Fibroblast of pulmonary artery (primary cell): ENCODE data around the gene NAA11.

Source experiments
- DNase-seq: peaks from one replicate; pipeline ENCODE4 v3.0.0-alpha.2; 2010; ENCODE audit warnings: low read depth
- H3K4me3 ChIP-seq: replicated peaks from 2 replicates; pipeline ENCODE4 v1.5.1; 2011; ENCODE audit warnings: low read depth, mild to moderate bottlenecking, control low read depth, low read length, moderate library complexity
- CTCF ChIP-seq: IDR thresholded peaks from 2 replicates; pipeline ENCODE4 v1.5.1; 2011; ENCODE audit warnings: mild to moderate bottlenecking, control low read depth, low read length, inconsistent platforms; ENCODE audit errors: missing control alignments

Gene NAA11

GRCh38 chr4:79272761-79273160 lies 53.1 kb downstream of the NAA11 start:
- no peak overlapping the region for H3K4me3 ChIP-seq
- DNase-seq: no peak
- no peak for TF ChIP-seq CTCF

GRCh38 chr4:79272126-79272525 lies 53.7 kb downstream of the NAA11 start:
- no peak for DNase-seq
- TF ChIP-seq CTCF: no peak
- no peak overlapping the region for H3K4me3 ChIP-seq

GRCh38 chr4:79267671-79268070 lies 58.2 kb downstream of the NAA11 start:
- DNase-seq: no peak
- no peak overlapping the region for H3K4me3 ChIP-seq
- no peak for TF ChIP-seq CTCF
